ENCODE results near the gene SHC2. TPM values are rescaled to one million over a fixed set of nuclear protein-coding genes. Genes with fewer than 3 reads are reported as not detected.

The SHC2 gene
- total RNA-seq, 1 experiment from 2014 or later: 0.18 TPM

- H3K36me3 ChIP-seq (ENCODE audit: low read depth, low read length): no peaks in the 10 kb centered on the region
- BruUV-seq (replicated peaks): no TSS peak
- H3K4me1 ChIP-seq (ENCODE audit: insufficient read depth, low read length): no peaks in the 10 kb centered on the region
- TF ChIP-seq CTCF (conservative IDR thresholded peaks at IDR 0.05; ENCODE audit: low read depth, low read length): no peak
- no peak for TF ChIP-seq EZH2 (IDR thresholded peaks at IDR 0.05; ENCODE audit: low read length, unreplicated experiment)
- TF ChIP-seq EZH2phosphoT487 (IDR thresholded peaks at IDR 0.05; ENCODE audit: borderline replicate concordance, low read length): no peak
- intact Hi-C loops (cut with micrococcal nuclease): no loop called here
- no peak overlapping the region for H3K9ac ChIP-seq (ENCODE audit: low read length)
- H4K20me1 ChIP-seq (ENCODE audit: low read length): no peaks in the 10 kb centered on the region
- no peaks in the 10 kb centered on the region for H3K9me3 ChIP-seq (ENCODE audit: low read length)
- H3F3A ChIP-seq (ENCODE audit: low read length, unreplicated experiment): no peaks in the 10 kb centered on the region
- CTCF ChIA-PET: no interaction called here
- H3K4me2 ChIP-seq (ENCODE audit: low read length): no peak overlapping the region
- H3K79me2 ChIP-seq (ENCODE audit: low read length): no peaks in the 10 kb centered on the region
- H3K4me3 ChIP-seq (ENCODE audit: low read length): no peak overlapping the region
- no peaks in the 10 kb centered on the region for H3K9me2 ChIP-seq (replicated peaks; ENCODE audit: low read length)
- H3K27ac ChIP-seq (ENCODE audit: low read length): no peak overlapping the region
- POLR2A ChIA-PET (ENCODE audit: unreplicated experiment): no interaction called here
- no peak for DNase-seq
- no peak for ATAC-seq
- H3K27me3 ChIP-seq (ENCODE audit: low read length): no peaks in the 10 kb centered on the region
- no peak overlapping the region for H2AFZ ChIP-seq (ENCODE audit: low read length)
Measured at GRCh38 chr19:426725-427445, 33.9 kb downstream of the SHC2 start.

- TF ChIP-seq CTCF (conservative IDR thresholded peaks at IDR 0.05; ENCODE audit: low read depth, low read length) (no peak), EZH2phosphoT487 (IDR thresholded peaks at IDR 0.05; ENCODE audit: borderline replicate concordance, low read length) (no peak), EZH2 (IDR thresholded peaks at IDR 0.05; ENCODE audit: low read length, unreplicated experiment) (no peak)
- no TSS peak for BruUV-seq (replicated peaks)
- Histone ChIP-seq H3K9ac (ENCODE audit: low read length) (no peak overlapping the region), H3K4me2 (ENCODE audit: low read length) (no peak overlapping the region), H3K4me1 (ENCODE audit: insufficient read depth, low read length) (no peaks in the 10 kb centered on the region), H3K79me2 (ENCODE audit: low read length) (no peaks in the 10 kb centered on the region), H3K27me3 (ENCODE audit: low read length) (no peaks in the 10 kb centered on the region), H3F3A (ENCODE audit: low read length, unreplicated experiment) (no peaks in the 10 kb centered on the region), H3K36me3 (ENCODE audit: low read depth, low read length) (no peaks in the 10 kb centered on the region), H4K20me1 (ENCODE audit: low read length) (no peaks in the 10 kb centered on the region), H3K4me3 (ENCODE audit: low read length) (no peak overlapping the region), H3K27ac (ENCODE audit: low read length) (no peak overlapping the region), H3K9me3 (ENCODE audit: low read length) (no peaks in the 10 kb centered on the region), H2AFZ (ENCODE audit: low read length) (no peak overlapping the region), H3K9me2 (replicated peaks; ENCODE audit: low read length) (no peaks in the 10 kb centered on the region)
- ChIA-PET CTCF (no interaction called here), POLR2A (ENCODE audit: unreplicated experiment) (no interaction called here)
- ATAC-seq (no peak), DNase-seq (no peak)
- intact Hi-C loops (cut with micrococcal nuclease): no loop called here
Measured at GRCh38 chr19:425056-425455, 35.8 kb downstream of the SHC2 start.

GRCh38 chr19:424546-424945 is 36.3 kb downstream of the SHC2 start:
- Histone ChIP-seq H3K79me2 (ENCODE audit: low read length) (no peaks in the 10 kb centered on the region), H3K27me3 (ENCODE audit: low read length) (no peaks in the 10 kb centered on the region), H3K4me3 (ENCODE audit: low read length) (no peak overlapping the region), H3K36me3 (ENCODE audit: low read depth, low read length) (no peaks in the 10 kb centered on the region), H3K4me2 (ENCODE audit: low read length) (no peak overlapping the region), H2AFZ (ENCODE audit: low read length) (no peak overlapping the region), H3F3A (ENCODE audit: low read length, unreplicated experiment) (no peaks in the 10 kb centered on the region), H3K9ac (ENCODE audit: low read length) (no peak overlapping the region), H3K9me2 (replicated peaks; ENCODE audit: low read length) (no peaks in the 10 kb centered on the region), H3K9me3 (ENCODE audit: low read length) (no peaks in the 10 kb centered on the region), H3K27ac (ENCODE audit: low read length) (no peak overlapping the region), H3K4me1 (ENCODE audit: insufficient read depth, low read length) (no peaks in the 10 kb centered on the region), H4K20me1 (ENCODE audit: low read length) (no peaks in the 10 kb centered on the region)
- no peak for TF ChIP-seq EZH2phosphoT487 (IDR thresholded peaks at IDR 0.05; ENCODE audit: borderline replicate concordance, low read length)
- TF ChIP-seq CTCF (conservative IDR thresholded peaks at IDR 0.05; ENCODE audit: low read depth, low read length): no peak
- no peak for TF ChIP-seq EZH2 (IDR thresholded peaks at IDR 0.05; ENCODE audit: low read length, unreplicated experiment)
- no TSS peak for BruUV-seq (replicated peaks)
- ChIA-PET POLR2A (ENCODE audit: unreplicated experiment) (no interaction called here), CTCF (no interaction called here)
- intact Hi-C loops (cut with micrococcal nuclease): no loop called here
- no peak for DNase-seq
- no peak for ATAC-seq

All from PC-3 (cell line).